Stimulated activated CD4-positive, alpha-beta T cell treated with anti-CD3 and anti-CD28 coated beads, Interleukin-2, amount 100 ng/mL, for 24 hours (primary cell): ENCODE data around the gene CAMK1D.

Source experiments
- DNase-seq, 2 donors: peaks; one replicate each; pipeline ENCODE4 v3.0.0-alpha.2; 2020

Gene CAMK1D

DNA sequence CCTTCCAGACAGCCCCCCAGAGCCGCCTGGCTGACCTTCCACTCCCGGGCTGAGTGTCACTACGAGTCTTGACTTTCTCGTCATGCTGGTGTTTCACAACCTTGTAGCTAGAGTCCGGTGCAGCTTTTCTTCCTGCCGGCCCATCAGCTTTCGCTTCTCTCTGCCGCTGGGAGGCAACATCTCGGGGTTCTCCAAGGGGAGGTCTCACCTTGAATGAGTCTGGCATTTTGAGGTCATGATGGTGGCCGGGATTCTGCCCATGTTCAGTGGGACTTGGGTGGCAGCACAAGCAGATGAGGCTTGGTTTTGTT is 285.2 kb downstream of the CAMK1D start:
- DNase-seq: no peak

DNA sequence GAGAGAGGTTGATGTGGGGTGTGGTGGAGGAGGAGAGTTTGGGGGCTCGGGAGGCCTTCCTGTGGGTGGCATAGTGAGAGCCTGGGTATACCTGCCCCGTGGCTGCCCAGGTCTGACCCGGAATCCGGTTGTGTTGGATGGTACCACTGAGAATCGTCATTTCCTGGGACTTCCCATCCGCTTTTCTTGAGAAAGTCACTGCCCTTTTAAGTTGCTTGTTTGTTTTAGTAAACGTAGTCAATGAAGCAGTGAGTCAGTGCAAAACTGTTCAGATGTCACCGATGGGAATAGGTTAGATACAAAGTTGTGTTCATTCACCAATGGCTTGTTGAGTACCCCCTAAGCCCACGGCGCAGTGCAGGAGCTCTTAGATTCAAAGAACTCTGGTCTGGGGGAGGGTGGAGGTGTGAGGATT is 285.8 kb downstream of the CAMK1D start:
- DNase-seq: peak; percentile 30 to 32

DNA sequence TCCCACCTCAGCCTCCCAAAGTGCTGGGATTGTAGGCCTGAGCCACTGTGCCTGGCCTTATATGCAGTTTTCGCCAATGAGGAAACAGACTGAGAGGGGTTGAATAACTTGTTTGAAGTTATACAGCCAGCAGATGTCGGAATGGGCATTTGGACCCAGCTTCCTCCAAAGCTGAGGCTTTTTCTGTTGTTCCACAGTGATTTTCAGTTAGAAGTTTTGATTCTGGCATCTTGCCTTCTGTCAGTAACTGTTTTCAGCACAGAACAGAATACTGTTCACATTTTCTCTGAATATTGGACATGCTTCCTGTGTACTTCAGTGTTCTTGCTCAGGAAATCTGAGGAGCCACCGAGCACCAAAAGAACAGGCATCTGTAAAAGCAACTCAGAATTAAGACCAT is 287.2 kb downstream of the CAMK1D start:
- DNase-seq: no peak

DNA sequence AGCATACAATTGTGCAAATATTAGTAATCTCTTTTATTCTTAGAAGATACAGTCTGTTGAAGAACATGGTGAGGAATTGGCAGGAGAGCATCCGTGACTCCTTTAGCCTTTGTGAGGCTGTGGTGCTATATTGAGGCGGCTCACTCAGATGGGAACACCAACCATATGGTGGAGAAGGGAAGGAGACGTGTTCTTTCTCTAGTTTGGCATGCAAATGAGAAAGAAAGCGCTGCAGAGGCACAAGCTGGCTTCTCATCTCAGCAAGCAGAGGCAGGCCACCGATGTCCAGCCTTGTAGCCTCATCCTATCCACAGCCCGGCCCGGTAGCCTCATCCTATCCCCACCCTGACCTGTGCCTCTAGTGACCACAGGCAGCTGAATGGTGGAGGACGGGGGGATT is 288.3 kb downstream of the CAMK1D start:
- DNase-seq: no peak

DNA sequence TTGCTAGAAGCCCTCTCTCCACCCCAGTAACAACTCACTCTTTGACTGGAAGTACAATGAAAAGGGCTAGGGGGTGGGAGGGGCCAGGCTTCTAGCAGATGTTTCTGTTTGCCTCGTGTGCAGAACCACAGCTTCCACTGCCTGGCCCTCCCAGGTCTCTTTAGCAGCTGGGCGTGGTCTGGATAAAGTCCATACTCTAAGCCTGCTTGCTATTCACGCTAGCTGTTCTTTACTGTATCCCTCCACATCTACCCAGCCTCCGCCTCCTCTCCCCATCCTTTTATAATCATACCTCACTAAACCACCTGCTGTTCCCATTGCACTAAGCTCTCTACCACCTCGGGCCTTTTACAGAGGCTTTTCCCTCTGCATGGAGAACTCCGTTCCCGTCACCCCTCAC is 288.8 kb downstream of the CAMK1D start:
- DNase-seq: peak in 1 of 2 donors; percentile 26

DNA sequence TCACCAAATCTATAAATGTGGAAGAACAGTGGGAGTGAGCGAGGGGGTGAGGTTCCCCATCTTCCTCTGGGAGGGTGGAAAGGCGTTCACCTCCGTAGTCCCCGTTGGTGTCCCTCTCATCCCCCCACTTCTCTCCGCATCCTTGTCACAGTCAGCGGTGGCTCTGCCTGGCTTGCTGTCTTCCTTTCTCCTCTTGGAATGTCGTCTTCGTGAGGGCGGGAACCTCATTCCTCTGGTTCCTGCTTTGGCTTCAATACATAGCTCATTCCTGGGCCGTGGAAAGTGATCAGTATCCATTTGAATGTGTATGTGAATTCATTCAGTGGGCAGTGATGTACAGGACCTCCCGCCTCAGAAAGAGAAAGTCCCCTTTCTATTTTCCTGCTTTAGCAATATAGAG is 289.4 kb downstream of the CAMK1D start:
- DNase-seq: no peak

DNA sequence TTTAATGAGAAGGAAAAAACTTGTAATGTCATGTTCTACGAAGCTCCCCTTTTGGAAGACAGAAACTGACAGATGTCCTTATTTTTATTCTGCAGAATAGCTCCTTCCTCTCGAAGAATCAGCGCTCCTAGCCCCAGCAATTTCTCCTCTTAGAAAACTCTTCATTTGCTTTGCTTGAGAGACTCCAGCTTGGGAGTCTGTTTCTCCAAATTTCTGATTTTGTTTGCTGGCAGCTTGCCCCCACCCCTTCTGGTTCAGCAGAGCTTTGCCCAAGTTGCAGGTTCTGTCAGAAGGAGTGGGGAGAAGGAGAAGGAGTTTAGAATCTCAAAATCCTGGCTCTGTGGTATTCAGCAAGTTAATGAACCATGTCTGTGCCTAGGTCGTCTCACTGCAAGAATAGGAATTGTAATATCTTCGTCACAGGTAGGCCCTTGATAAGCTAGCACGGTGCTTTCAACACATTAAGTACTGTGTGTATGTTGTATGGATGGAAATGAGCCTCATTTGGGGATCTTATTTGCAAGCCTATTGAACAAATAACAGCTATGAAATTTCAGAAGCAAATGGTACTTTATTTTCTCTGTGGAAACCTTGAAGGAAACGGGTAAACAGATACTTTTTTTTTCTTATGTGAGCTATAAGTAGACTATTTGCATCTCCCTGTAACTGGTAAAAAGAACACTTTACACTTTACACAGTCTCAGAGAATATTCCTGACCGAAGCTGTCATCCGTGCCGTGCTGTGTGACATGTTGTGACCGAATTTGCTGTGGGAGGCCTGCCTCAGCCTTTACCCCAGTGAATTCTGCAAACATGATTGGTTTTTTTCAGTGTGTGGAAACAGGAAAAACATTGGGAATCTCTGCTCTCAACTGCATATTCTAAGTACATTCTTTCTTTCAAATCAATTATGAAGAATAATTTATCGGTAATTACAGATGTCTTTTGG is 290.9 kb downstream of the CAMK1D start:
- DNase-seq: no peak

DNA sequence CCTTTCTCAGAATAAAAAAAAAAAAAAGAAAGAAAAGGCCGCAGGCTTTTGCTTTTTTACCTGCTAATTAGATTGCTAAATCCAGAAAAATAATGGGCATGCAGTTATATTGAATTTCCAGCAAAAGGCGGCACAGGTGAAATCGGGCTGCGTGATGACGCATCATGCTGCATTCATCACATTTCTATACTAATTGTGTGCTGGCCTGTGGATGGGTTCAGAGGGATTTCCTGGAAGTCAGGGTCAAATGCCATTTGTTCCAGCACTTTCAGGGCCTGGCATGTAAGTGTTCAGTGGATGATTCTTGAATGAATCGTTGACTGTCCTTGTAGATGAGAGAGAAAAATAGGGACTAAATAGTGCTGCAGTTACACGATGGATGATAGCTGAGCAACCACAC is 292.7 kb downstream of the CAMK1D start:
- DNase-seq: no peak

DNA sequence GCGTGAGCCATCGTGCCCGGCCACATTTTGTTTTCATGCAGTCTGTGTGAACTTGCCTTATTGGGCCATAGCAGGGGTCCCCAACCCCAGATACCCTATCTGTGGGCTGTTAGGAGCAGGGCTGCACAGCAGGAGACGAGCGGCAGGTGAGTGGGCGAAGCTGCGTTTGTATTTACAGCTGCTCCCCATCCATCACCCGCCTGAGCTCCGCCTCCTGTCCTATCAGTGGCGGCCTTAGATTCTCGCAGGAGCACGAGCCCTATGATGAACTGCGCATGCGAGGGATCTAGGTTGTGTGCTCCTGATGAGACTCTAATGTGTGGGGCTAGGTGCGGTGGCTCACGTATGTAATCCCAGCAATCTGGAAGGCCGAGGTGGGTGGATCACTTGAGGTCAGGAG is 293.9 kb downstream of the CAMK1D start:
- DNase-seq: no peak

DNA sequence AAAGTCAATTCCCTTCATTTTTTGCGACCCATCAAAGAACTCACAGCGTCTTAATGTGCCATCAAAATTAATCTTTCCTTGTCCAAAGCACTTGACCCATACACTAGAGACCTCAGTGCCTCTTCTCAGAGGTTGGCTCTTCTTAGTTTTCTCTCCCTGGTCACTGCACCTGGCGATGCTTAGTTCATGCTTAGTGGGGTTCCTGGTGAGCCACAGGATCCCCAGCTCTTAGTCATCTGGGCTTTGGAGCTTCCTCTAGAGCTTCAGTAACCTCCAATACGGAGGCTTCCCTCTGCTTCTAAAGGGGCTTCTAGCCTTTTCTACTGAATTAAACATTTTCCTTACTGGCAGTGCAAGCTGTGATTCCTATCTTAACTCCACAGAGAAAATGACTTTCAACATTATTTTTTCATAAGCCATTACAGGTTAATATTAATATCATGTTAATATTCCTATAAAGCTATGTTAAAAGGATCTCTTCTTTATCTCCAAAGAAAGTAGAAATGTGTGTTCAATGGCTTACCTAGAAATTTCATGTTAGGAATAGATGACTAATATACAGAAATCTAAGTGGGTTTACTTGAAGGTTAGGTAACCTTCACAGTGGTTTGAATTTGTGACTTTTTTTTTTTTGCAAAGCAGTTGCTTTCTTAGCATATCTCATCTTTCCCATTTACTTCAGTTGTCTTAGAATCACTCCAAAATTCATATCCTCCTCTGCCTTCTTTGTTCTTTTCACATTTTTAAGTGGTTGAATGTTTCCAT is 295.2 kb downstream of the CAMK1D start:
- DNase-seq: no peak

DNA sequence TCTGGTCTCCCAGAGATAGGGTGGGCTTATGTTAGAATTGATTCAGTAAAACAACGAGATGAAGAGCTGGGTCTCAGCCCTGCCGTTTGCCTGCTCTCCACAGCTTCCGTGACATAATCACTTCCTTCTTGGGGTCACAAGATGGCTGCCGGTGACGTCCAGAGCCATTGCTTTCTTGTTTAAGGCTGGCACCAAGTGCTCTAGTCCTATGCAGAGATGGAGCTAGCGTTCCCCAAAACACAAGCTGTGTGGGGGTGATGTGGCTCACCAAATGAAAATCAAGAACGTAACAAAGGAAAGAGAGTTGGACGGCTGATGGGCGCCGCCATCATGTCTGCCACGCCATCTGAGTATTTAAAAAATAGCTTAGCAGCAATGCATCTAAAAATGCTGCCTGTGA is 296.1 kb downstream of the CAMK1D start:
- no peak for DNase-seq

DNA sequence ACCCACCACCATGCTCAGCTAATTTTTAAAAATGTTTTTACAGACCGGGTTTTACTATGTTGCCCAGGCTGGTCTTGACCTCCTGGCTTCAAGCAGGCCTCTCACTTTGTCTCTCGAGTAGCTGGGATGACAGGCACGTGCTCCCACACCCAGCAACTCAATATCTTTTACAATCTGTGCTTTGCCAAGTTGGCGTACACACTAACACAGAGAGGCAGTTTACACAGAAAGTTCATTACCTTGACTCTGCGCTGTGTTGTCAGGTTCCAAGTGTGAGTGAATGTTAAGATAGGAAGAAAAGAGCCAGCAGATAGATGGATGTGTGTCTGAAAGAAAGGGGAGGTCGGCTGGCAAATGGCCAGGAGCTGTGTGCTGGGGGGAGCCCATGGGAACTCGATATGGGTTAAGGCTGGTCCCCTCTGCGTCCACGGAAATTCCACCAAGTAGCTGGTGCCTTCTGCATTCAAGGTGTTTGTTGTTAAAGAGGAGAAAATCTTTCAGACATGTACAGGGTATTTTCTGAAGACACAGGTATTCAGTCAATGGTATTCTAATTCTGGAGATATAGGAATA is 299.8 kb downstream of the CAMK1D start:
- no peak for DNase-seq

DNA sequence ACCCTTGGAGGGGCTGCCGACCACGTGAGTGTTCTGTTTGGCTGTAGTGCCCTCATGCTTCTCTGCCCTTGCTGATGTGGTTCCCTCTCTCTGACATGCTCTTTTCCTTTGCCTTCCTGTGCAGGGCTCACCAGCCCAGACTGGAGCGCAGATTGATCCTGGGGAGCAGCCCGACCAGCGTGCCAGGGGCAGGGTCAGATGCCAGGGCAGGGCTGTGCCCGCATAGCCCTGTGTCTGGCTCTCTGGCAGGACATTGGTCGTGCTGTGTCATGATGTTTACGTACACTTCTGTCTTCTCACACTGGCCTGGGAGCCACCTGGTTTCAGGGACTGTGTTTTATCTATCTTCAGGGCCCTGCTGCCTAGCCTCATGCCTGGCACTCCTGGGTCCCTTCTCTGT is 300.8 kb downstream of the CAMK1D start:
- DNase-seq: no peak

DNA sequence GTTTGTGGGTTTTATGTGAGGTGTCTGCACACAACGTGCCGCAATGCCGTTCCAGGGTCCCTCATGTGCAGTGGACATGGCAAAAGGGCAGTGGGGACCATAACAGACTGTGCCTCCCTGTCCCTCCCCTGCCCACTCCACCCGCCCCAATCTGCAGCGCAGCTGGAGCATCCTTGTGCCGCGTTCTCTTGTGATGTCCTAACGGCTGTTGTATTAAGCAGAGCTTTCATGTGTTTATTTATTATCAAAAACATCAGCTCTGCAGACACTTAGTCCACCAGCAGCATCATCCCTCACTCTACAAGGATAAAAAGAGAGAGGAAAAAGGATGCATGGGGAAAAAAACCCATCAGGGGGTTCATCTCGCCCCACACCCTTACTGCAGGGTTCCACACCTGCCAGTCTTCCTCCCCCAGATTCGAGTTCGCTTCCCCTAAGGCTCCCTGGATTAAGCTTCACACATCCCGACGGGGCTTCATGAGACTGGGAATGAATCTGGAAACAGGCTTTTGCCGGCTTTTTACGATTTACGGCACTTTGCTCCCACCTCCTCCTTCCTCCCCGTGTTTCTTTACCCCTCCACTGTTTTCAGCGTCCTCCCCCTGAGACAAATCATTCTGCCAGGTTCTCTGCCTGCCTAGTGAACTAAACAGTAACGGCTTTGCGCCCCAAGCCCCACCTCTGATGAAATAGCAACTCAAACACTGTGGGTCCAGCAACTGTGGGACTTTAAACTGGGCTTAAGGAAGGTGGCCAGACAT is 301.4 kb downstream of the CAMK1D start:
- DNase-seq: no peak

DNA sequence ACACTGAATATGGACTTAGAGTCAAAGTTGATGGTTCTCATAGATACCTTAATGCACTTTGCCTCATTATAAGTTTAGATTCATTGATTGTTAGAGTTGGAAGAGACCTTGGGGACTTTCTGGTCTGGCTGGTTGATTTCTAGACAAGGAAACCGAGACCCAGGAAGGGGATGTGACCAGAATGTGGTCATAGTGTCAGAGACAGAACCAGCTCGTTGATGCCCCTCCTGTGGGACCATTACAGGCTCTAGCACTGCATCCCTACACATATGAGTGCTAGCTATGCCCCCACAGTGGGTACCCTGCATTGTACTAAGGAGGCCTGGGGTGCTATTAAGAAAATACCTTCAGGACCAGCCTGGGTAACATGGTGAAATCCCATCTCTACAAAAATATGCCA is 306.6 kb downstream of the CAMK1D start:
- no peak for DNase-seq

DNA sequence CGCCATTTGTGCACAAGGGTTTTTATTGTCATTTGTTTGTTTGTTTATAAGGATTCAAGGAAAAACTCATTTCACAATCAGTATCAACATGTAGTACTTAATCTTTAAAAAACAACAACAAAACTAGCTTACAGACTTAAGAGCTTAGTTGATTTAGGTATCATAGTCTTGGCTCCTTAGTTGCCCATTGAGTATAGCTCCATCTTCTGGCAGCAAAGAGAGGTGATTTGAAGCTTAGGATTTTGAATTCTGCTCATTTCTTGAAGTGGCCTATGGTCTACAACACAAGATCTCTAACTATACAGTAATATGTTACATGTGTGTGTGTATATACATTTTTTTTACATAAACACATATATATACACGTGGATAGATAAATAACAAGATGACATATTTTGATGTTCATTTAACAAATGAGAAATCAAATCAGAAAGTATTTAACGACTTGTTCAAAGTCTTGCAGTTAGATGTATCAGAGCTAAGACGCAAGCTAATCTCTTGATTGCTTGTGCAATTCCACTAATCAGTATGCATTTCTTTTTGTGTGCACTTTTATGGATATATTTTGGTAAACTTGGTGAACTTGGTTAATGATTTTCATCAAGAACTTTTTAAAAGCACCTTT is 307.3 kb downstream of the CAMK1D start:
- DNase-seq: no peak

DNA sequence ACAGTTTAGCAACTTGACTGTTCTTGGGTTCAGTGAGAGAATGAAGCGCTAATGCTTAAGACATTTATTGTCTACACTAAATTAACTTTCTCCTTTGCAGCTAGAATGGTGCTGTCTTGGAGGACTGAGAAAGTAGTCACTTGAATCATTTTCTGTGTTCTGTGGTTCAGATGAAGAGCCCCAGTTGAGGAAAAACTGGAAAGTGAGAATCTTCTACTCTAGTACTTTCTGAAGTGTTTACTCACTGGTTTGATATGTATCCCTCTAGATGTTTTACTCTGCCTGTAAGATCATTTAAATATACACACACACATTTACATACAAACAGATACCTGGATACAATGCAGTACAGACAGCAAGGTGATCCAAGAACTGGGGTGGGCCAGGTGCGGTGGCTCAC is 308.1 kb downstream of the CAMK1D start:
- DNase-seq: no peak

DNA sequence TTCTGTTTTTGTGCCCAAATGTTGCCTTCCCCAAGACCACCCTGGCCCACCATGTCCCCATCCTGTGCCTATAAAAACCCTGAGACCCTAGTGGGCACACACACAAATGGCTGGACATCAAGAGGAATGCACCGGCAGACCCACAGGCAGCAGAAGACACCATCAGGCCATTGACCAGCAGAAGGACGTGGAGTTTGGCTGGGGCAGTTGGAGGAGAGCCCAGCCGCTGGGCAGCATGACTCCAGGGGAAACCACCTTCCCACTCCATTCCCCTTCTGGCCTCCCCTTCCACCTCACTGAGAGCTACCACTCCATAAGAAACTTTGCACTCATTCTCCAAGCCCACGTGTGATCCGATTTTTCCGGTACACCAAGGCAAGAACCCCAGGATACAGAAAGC is 309.2 kb downstream of the CAMK1D start:
- no peak for DNase-seq

DNA sequence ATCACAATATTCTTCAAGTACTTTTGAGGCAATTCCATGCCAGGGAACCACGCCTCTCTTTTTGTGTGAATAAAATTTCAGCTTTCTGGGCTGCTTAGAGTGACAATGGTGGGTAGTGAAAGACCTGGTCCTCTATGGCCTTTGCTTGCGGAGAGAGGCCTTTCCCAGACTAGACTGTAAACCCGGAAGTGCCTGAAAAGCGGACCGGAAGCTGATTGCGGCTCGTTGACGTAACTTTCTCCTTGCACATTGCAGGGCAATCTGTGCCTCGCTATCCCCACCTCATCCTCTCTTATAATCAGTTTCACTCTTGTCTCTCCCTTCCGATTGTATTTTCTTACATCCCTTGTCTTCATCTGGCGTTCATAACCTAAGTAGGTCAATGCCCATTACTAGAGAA is 310.4 kb downstream of the CAMK1D start:
- DNase-seq: no peak

DNA sequence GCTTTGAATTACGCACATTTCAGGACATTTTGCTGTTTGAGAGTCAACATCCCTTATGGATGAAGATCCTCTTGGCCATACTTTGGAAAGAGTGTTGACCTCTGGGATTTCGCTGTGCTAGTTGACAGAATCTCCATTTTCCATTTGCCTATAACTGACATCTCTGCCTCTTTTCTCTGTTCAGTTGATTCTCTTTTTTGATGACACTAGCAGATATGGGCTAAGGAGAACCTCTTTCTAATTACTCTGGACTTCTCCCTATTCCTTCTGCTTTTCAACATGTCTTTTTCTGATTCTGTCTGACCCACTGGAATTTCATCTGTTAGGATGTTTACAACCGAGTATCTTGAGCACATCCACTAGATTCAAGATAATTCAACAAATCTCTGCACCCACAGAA is 311.5 kb downstream of the CAMK1D start:
- no peak for DNase-seq

DNA sequence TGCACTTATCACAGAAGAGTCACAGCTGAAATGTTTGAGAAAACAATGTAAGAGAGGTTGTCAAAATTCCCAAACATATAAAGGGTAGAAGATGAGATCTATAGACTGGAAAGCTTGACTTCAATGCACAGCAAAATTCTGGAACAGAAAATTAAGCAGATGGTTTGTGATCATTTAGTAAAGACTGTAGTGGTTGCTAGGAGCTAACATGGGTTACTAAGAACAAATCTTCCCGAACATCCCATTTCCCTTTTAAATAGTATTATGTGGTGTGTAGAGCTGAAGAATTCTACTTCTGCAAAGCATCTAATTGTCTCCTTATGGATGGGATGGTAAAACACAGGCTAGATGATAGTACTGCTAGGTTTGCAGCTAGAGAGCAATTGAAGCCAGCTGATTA is 312.3 kb downstream of the CAMK1D start:
- no peak for DNase-seq

DNA sequence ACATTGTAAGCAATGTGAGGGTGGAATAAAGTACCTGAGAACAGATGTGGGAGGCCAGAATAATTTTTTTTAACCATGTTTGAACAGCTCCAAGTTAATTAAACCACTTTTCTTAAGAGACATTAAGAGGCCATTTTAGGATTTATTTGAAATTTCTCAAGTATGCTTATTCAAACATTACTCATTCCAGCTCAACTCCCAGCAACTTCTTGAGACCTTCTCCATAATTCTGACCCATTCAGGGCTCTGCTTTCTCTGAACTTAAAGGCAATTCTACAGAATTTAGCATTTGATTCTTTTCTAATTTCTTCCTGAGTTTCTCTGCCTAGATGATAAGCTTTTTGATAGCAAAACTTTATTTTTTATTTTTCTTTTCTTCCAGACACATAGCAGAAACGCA is 314.5 kb downstream of the CAMK1D start:
- no peak for DNase-seq

DNA sequence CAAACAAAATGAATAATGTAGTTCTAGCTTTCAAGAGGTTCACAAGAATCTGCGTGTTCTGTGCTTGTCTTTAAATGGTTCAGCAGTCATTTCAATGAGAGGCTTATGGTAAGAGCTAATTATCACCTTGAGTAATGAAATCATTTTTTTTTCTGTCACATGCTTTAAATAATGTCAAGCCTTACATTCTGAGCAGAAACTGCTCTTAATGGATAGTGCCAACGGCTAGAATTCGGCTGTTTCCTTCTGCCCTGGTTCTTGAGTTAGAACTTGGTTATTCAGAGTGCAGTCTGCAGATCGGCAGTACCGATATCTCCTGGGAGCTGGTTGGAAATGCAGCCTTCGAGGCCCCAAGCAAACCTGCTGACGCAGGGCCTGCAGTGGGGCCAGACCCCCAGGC is 316.2 kb downstream of the CAMK1D start:
- no peak for DNase-seq
